Thoracic aorta (tissue), 2 donors: ENCODE measurements around the gene ARSB. TPM values are rescaled to one million over a fixed set of nuclear protein-coding genes. Genes with fewer than 3 reads are reported as not detected.
A peak's percentile ranks its signal among the peaks of the same experiment; 100 is the strongest.

ENCODE experiments used
- ATAC-seq: fragments of 150-250 bp; one replicate; pipeline ENCODE4 v1.8.0; 2017; ENCODE audit warnings: low read depth; ENCODE audit not compliant: insufficient number of reproducible peaks, low FRiP score
- DNase-seq: peaks from one replicate; pipeline ENCODE4 v3.0.0-alpha.2; 2020; ENCODE audit warnings: low spot score
- H3K27ac ChIP-seq, 2 donors: fragments of 200-600 bp; sonication (generic); 1 replicate in 1 of 2; 2 replicates in 1 of 2; pipeline ENCODE4 v1.5.1; 2016; ENCODE audit warnings: mild to moderate bottlenecking in 2 of 2, moderate library complexity in 2 of 2
- H3K27me3 ChIP-seq: fragments of 200-600 bp; sonication (generic); replicated peaks from 2 replicates; pipeline ENCODE4 v1.6.0; 2016; ENCODE audit warnings: mild to moderate bottlenecking; ENCODE audit not compliant: insufficient read depth
- H3K36me3 ChIP-seq: fragments of 200-600 bp; sonication (generic); one replicate; pipeline ENCODE4 v1.5.1; 2016
- H3K4me1 ChIP-seq, 2 donors: fragments of 200-600 bp; sonication (generic); 1 replicate in 1 of 2; 2 replicates in 1 of 2; pipeline versions ENCODE4 v1.5.1 to v1.6.0; 2016; ENCODE audit warnings: low read depth in 2 of 2, mild to moderate bottlenecking in 1 of 2; ENCODE audit not compliant: control insufficient read depth in 1 of 2
- H3K4me3 ChIP-seq: fragments of 200-600 bp; sonication (generic); 2 replicates; pipeline ENCODE4 v1.5.1; 2016; ENCODE audit warnings: mild to moderate bottlenecking
- H3K9me3 ChIP-seq: fragments of 200-600 bp; sonication (generic); 2 replicates; pipeline ENCODE4 v1.5.1; 2016
- total RNA-seq, 2 donors: library from RNA; depleted of rRNA; stranded (reverse); fragments of >200 nt; gene quantifications; one replicate each; pipeline versions ENCODE4 v1.1.0 to v1.2.3, GENCODE V29; 2016
- TF ChIP-seq, protein P1 (sequence below): fragments of 200-600 bp; sonication (generic); IDR thresholded peaks from one replicate; pipeline ENCODE4 v1.5.1; 2019; ENCODE audit warnings: antibody characterized with exemption

The ARSB gene
- total RNA-seq, 2 donors from 2014 or later: 26.1 to 36.0 TPM

GRCh38 chr5:78979117-78979742 lies 5.9 kb downstream of the ARSB start:
- Histone ChIP-seq H3K27ac (no peak overlapping the region), H3K36me3 (no peaks in the 10 kb centered on the region), H3K4me3 (no peak overlapping the region), H3K4me1 (peaks cover 6 to 8% of the 10 kb centered on the region in 2 donors), H3K9me3 (no peaks in the 10 kb centered on the region), H3K27me3 (no peaks in the 10 kb centered on the region)
- DNase-seq: no peak
- no peak for ATAC-seq
- TF ChIP-seq, protein P1, sequence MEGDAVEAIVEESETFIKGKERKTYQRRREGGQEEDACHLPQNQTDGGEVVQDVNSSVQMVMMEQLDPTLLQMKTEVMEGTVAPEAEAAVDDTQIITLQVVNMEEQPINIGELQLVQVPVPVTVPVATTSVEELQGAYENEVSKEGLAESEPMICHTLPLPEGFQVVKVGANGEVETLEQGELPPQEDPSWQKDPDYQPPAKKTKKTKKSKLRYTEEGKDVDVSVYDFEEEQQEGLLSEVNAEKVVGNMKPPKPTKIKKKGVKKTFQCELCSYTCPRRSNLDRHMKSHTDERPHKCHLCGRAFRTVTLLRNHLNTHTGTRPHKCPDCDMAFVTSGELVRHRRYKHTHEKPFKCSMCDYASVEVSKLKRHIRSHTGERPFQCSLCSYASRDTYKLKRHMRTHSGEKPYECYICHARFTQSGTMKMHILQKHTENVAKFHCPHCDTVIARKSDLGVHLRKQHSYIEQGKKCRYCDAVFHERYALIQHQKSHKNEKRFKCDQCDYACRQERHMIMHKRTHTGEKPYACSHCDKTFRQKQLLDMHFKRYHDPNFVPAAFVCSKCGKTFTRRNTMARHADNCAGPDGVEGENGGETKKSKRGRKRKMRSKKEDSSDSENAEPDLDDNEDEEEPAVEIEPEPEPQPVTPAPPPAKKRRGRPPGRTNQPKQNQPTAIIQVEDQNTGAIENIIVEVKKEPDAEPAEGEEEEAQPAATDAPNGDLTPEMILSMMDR: no peak

DNA sequence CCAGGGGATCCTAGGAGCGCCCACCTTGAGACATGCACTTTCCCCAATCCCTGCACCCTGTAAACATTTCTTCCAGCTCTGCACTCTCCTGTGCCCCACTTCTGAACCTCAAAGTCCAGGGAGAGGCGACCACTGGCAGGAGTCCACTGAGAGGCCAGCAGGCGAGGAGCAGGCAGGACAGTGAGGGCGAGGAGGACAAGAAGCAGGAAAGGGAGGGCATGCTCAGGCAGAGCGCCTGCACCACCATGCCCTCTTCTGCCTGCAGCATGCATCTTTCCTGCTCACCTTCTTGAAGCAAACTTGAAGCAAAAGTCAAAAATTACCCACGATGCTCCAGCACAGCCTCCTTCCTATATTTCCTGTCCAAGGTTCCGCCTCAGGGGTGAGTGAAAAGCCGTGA lies 10.1 kb downstream of the ARSB start:
- no peak overlapping the region for H3K4me3 ChIP-seq
- H3K36me3 ChIP-seq: no peaks in the 10 kb centered on the region
- no peak overlapping the region for H3K27ac ChIP-seq
- H3K27me3 ChIP-seq: no peaks in the 10 kb centered on the region
- TF ChIP-seq, protein P1: no peak
- H3K9me3 ChIP-seq: no peaks in the 10 kb centered on the region
- no peak for DNase-seq
- peaks cover 0 to 5% of the 10 kb centered on the region in 2 donors for H3K4me1 ChIP-seq
- ATAC-seq: no peak

GRCh38 chr5:78974601-78975000 lies 10.5 kb downstream of the ARSB start:
- no peak overlapping the region for H3K27ac ChIP-seq
- no peak for DNase-seq

GRCh38 chr5:78974011-78974410 lies 11.1 kb downstream of the ARSB start:
- H3K27me3 ChIP-seq: no peaks in the 10 kb centered on the region
- H3K4me3 ChIP-seq: no peak overlapping the region
- no peaks in the 10 kb centered on the region for H3K9me3 ChIP-seq
- peaks cover 0 to 5% of the 10 kb centered on the region in 2 donors for H3K4me1 ChIP-seq
- TF ChIP-seq, protein P1: no peak
- no peak overlapping the region for H3K27ac ChIP-seq
- ATAC-seq (no peak), DNase-seq (no peak)
- H3K36me3 ChIP-seq: no peaks in the 10 kb centered on the region

More at GRCh38 chr5:78974601-78975000, 10.5 kb downstream of the ARSB start:
- ATAC-seq: no peak
- Histone ChIP-seq H3K9me3 (no peaks in the 10 kb centered on the region), H3K36me3 (no peaks in the 10 kb centered on the region), H3K4me3 (no peak overlapping the region), H3K4me1 (peaks cover 0 to 5% of the 10 kb centered on the region in 2 donors), H3K27me3 (no peaks in the 10 kb centered on the region)
- TF ChIP-seq, protein P1: no peak

GRCh38 chr5:78972654-78973428 lies 12.3 kb downstream of the ARSB start:
- no peaks in the 10 kb centered on the region for H3K9me3 ChIP-seq
- H3K27me3 ChIP-seq: no peaks in the 10 kb centered on the region
- ATAC-seq (no peak), DNase-seq (no peak)
- TF ChIP-seq, protein P1: no peak
- no peak overlapping the region for H3K27ac ChIP-seq
- peaks cover 0 to 5% of the 10 kb centered on the region in 2 donors for H3K4me1 ChIP-seq
- H3K36me3 ChIP-seq: no peaks in the 10 kb centered on the region
- H3K4me3 ChIP-seq: peak overlapping the region; percentile 9
